HG03025 (cell line): ENCODE results near the gene PIF1.
A peak's percentile ranks its signal among the peaks of the same experiment; 100 is the strongest.
"Not testable (repeated sequence)": the region's sequence is repeated elsewhere in the genome, so short reads cannot be mapped to it uniquely, and the experiment has no call there.

Experiments
- ATAC-seq: cut with Tn5 transposase; IDR thresholded peaks from one replicate; pipeline ENCODE4 v1.9.1; 2021; ENCODE audit warnings: mild to moderate bottlenecking, moderate library complexity; ENCODE audit not compliant: unreplicated experiment, low FRiP score

Gene PIF1

DNA sequence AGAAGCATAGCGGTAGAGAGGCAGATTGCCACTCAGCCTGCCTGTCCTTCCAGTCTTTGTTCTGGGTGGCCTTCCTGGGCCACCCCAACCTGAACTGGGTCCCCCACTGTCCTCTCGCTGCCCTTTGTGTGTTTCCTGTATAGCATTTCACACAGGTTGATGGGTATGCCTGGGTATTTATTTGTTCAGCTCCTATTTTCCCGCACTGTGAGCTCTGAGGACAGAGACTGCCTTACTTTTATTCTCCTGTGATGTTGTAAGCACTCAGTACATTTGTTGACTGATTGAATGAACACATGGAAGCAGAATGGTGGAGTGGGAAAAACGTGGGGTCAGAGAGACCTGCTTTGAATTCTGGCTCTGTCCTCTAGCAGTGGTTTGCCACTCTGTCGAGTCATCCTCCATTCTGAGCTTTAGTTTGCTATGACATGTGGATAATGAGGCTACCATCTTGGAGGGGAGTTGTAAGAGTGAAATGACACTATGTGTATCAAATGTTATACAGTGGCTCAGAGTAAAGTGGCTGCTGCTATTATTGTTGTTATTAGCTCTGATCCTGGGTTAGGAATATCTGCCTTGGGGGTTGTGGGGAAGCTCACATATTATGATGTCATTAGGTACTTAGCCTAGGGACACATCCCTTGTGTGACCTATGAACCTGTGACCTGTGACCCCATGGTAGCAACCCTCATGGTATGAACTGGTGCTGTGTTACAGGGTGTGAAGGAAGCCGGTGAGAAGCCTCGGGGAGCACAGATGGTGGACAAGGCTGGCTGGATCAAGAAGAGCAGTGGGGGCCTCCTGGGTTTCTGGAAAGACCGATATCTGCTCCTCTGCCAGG, 22.6 kb upstream of the PIF1 start:
- ATAC-seq = no peak

DNA sequence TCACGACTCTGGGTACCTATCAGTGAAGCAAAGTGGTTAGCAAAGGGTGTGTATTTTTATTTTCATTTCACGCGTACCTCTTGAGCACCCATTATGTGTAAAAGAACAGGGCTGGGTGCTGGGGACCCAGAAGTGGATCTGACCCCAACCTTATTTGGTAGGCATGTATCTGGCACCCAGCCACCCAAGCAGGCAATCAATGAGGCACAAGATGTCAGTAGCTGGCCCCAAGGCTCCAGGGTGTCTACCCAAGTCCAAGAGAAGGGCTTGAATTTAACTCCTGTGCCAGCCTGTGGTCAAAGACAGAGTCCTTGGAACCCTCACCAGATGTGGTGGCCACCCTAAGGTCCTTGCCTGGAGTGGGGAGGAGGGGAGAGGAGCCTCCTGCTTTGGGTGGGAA, 22.0 kb upstream of the PIF1 start:
- no peak for ATAC-seq

DNA sequence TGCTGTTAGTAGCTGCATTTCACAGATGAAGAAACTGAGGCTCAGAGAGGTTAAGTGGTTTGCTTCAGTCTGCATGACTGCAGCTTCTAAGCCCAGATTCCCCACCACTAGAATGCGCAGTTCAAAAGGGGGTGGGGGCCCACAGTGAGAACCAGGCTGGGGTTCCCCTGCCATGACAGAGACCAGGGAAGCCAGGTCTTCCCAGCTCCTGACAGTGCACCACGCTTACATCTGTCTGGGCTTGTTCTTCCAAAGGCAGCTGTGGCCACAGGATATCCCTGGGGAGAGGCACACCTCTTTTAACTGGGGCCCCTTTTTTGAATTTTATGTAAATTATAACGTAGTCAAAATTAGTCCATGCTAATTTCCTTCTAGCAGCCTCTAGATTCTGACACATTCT, 21.6 kb upstream of the PIF1 start:
- no peak for ATAC-seq

DNA sequence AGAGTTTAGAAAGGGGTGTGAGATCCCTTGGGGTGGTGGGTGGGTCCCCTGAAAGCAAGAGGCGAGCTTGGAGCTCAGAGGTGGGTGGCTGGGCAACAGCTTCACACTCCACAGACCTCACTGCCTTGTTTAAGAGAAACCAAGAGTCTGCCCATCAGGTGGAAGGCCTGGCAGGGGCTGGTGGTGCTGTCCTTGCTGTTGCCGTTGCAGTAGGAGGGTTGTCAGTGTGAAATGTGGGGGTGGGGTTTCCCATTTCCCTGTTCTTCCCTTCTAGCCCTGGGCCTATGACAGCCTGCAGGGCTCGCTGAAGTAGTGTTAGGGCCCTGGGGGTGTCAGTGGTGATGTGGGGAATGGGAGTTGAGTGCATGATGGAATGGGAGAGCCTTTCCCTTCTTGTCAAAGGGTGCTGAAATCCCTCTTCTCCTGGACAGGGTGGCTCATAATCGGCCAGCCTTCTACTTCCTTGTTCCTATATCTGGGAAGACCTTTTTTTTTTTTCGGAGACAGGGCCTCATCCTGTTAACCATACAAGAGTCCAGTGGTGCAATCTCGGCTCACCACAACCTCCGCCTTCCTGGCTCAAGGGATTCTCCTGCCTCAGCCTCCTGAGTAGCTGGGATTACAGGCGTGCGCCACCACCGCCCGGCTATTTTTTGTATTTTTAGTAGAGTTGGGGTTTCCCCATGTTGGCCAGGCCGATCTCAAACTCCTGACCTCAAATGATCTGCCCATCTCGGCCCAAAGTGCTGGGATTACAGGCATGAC, 20.6 kb upstream of the PIF1 start:
- ATAC-seq = no peak

DNA sequence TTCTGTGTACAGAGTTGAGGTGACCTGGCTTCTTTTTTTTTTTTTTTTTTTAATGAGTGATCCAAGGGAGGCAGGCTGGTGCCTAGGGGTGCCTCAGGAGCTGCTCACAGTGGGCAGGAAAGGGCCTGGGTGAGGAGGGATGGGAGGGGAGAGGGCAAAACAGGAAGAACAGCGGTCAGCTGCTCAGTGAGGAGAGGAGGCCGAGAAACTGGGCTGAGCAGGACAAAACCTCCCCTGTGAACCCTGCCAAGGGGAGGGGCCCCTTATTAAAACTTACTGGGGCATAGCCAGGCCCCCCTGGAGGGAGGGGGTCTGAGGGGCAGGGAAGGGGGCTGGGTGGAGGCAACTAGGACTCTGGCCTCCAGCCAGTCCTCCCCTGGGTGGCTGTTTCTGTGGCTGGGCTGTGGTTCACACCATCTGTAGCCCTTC, 19.8 kb upstream of the PIF1 start:
- no peak for ATAC-seq

DNA sequence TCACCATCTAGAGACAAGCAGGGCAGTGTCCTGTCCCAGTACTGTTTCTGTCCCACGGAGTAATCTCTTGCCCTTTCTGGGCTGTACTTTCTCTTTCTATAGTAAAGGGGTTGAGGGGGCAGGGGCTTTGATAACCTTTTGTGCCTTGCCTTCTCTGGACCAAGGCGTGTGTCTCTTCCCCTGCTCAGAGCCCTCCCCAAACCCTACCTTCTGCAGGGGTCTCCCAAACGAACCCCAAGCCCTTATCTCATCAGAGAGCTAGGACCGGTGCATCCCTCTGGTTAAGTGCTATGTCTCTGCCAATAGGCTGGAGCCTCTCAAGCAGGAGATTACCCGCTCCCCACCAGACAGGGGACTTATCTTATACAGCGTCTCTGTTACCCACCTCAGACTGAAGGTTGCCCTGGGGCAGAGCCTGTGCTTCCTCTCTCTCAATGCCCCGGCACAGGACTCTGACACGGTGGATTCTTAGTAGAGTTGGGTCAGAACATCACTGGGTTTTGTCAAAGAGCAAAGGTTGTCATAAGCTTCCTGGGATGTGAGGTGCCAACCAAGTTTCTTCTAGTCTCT, 19.2 kb upstream of the PIF1 start:
- no peak for ATAC-seq

DNA sequence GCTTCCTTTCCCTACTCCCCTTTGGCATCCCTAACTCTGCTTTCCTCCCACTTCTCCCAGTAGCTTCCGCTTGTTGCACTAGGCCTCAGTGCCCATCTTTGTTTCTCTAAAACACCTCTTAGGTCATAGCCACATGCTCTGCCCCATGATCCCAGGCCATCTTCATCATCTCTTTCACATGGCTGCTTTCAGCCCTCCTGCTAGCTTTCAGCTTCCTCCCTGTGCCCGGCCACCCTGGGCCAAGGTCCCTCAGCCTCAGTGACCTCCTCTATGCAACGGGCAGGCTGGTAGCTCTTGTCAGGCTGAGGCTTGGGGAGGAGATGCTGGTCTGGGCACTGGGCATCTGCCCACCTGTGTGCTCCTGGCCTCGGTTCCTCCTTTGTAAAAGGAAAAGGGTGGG, 18.5 kb upstream of the PIF1 start:
- no peak for ATAC-seq

DNA sequence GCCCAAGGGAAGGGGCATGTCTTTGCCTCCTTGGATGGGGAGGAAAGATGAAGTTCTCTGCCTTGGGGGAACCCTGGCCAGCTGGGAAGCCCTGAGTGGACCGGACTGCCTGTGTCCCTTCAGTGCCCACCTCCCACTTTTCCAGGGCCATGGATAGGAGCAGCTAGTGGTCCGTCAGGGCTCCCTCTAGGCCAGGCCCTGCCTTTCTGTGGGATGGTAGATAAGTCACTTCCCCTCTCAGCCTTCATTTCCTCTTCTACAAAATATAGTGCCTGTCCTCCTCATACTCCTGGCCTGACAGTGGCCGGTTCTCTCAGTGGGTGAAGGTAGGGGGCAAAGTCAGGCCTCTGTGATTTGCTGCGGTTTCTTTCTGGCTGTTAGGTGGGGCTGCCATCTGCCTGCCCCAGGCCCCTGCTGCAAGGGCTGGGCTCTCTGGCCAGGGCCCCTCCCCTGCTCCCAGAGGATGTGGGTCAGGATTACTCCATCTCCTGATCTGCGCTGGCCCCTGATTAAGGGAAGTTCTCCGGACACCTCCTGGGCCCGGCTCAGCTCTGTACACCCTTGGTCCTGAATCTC, 17.6 kb upstream of the PIF1 start:
- ATAC-seq = no peak

DNA sequence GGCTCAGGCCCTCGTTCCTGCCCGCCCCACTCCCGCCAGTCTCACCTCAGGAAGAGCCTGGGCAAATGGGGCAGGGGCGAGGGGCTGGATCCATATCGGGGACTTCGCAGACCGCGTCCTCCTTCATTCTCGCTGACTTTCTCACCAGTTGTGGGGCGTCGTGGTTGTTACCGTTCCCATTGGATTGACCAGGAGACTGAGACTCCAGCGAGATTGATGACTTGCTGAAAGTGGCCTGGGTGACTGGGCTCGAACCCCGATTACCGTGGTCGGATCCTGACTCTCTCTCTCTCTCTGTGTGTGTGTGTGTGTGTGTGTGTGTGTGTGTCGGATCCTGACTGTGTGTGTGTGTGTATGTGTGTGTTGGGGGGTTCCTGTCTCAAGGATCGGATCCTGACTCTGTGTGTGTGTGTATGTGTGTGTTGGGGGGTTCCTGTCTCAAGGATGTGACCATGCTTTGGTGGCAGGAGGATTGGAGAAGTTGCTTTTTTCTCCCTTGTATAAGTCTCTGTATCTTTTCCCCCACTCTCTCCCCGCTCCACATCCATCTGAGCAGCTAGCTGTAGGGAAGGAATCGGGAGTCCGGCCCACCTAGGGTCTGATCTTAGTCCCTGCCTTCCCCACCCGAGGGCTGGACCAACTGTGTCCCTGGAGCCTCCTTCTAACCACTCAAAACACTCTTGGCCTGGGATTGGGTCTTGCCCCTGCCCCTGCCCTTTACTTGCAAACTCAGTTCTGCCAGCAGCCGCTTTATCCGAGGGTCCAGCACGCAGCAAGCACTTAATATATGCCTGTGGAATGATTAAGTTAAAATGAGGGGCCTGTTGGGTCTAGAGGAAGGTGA, 16.9 kb upstream of the PIF1 start:
- no peak for ATAC-seq

DNA sequence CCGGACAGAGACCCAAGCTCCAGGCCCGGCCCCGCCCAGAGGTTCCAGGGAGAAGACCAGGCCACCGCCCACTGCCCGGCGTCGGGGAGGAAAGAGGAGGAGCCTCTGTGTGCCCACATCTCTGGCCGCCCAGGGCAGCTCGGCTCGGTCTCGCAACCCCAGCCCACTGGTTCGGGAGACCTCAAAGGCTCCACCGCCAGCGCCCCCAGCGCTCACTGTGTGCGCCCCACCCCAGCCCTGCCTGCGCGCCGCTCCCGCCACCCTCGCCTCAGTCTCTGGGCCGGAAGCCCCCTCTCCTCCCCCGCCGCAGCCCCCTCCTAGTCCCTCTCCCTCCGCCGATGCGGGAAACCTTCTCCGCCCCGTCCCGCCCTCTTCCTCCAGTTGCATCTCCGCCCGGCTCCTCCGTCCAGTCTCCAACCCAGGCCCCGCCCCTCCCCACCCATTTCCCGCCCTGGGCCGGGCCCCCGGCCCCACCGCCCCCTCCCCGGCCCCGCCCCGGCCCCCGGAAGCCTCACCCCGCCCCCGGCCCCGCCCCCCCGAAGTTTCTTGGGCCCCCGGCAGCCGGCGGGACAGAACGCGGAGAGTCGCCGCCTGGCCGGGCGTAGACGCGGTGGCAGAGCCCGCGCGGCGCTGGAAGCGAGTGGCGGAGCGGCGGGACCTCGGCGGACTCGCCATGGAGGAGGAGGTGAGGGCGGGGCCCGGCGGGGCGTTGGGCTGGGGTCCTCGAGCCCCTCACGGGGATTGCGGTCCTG, 16.1 kb upstream of the PIF1 start, which contains the start of gene PLEKHO2:
Gene PLEKHO2, plus strand, starts transcription at position 572 of the 752 bp plus-strand sequence. Its CDS starts 102 bp downstream, at position 674.
- peak; percentile 53 for ATAC-seq

DNA sequence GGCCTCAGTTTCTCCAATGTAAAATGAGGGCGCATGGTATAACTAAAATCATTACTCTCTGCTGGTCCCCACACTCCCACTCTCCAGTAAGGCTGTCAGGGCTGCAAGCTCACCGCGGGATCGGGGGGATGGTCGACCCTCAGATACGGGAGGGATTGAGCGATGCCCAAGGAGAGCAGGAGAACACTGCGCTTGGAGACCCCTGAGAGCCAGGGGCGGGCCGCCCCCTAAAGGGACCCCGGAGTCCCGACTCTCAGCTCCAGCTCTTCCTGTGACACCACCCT, 15.6 kb upstream of the PIF1 start:
- no peak for ATAC-seq

DNA sequence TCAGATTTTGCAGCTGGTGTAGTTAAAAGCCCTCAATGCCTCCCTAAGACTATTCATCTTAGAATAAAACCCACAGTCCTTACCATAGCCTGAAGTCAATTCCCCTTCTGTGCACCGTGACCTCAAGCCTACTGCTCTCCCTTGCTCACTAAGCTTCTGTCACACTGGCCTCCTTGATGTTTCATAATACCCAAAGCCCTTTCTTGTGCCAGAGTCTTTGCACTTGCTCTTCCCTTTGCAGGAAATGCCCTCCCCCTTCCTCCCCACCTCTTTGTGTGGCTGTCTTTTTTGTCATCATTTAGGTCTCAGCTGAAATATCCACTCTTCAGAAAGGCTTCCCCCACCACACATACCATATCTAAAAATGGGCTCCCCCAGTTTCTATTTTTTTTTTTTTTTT, 12.1 kb upstream of the PIF1 start:
- no peak for ATAC-seq

DNA sequence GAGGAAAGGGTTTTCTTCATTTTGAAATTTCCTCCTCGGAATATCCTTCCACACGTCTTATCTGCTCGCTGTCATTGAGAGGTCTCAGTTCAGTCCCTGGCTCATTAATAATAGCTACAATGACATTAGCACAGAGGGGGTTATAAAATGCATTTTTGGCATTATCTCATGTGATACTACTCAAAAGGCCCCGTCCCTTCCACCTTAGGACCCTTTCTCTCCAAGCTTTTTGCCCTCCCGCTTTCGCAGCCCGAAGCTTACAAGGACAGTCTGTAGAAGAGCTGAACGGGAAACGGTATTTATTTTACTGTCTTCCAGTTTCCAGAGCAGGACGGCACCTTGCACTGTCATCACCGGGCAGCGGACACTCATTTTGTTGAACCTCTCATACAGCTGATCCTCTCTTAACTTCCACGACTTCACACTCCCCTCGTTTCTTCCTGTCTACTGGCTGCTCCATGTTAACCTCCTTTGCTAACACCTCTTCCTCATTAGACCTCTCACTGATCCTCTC, 10.6 kb upstream of the PIF1 start:
- ATAC-seq = no peak

DNA sequence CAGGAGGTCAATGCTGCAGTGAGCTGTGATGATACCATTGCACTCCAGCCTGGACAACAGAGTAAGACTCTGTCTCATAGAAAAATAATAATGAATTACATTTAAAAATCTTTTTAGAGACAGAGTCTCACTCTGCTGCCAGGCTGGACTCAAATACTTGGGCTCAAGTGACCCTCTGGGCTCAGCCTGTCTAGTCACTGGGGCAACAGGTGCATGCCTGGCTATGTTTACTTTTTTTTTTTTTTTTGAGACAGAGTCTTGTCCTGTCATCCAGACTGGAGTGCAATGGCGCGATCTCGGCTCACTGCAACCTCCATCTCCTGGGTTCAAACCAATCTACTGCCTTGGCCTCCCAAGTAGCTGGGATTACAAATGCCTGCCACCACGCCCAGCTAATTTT, 8.2 kb upstream of the PIF1 start:
- ATAC-seq = no peak

DNA sequence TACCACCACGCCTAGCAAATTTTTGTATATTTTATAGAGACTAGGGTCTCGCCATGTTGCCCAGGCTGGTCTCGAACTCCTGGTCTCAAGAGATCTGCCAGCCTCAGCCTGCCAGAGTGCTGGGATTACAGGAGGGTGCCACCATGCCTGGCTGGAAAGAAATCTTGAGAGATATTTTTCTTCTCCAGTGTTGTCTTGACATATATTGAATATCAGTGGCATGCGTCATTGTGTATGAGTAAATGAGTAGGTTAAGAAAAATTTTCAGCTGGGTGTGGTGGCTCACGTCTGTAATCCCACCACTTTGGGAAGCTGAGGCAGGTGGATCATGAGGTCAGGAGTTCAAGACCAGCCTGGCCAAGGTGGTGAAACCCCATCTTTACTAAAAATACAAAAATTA, 3.5 kb upstream of the PIF1 start:
- ATAC-seq = no peak

DNA sequence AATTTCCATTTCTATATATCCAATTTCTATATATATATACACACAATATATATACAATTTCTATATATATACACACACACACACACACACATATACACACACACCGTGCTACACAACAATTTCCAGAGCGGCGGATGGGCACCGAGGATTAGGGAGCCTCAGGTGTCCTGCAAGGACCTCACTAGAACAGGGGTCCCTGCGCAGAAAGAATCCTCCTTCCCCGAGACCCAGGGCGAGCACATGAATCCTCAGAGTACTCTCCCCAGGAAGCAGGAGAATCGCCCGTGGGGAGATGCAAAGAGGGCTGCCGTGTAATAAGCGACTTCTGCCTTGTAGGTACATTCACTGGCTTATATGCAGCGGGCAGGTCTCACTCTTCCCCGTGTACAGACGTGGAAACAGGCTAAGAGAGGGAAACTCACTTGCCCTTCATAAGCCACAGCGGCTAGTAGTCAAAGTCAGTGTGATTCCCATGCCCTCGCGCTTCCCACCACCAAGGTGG, 467 bp downstream of the PIF1 start:
- no peak for ATAC-seq

DNA sequence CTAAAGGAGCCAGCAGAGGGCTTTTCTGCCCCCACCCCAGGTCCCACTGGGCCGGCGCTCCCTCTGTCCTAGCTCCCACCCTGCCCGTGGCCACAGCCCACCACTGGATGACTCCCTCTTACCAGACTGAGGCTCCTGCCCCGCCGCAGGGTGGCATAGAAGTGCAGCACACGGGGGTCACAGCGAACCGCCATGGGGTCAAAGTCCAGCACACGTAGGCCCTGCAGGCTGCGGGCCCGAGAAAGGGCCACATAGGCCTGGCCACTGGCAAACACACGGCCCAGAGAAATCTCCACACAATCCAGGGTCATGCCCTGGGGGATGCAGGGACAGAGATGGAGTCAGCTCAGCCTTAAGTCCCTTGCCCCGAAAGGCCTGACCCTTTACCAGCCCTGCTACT, 9.0 kb downstream of the PIF1 start:
- ATAC-seq = no peak

DNA sequence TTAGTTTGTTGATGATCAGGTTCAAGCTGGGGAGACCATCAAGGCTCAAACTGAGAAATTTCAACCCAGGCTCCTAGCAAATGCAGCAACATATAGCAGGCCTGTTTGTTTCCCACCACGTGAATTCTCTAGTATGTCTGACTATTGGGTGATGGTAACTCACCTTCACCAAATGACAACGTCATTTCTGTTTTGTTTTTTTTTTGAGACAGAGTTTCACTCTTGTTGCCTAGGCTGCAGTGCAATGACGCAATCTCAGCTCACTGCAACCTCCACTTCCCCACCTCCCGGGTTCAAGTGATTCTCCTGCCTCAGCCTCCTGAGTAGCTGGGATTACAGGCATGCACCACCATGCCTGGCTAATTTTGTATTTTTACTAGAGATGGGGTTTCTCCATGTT, 10.5 kb downstream of the PIF1 start:
- not testable (repeated sequence) for ATAC-seq

DNA sequence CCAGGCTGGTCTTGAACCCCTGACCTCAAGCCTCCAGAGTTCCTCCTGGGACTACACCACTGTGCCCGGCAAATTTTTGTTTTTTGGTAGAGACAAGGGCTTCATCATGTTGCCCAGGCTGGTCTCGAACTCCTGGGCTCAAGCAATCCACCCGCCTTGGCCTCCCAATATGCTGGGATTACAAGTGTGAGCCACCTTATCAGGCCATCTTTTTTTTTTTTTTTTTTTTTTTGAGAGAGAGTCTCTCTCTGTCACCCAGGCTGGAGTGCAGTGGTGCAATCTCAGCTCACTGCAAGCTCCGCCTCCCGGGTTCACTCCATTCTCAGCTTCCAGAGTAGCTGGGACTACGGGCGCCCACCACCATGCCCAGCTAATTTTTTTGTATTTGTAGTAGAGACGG, 11.2 kb downstream of the PIF1 start:
- not testable (repeated sequence) for ATAC-seq
